GM12874 (cell line): ENCODE results near the gene PRR16.

Experiments
- TF ChIP-seq, protein P1 (sequence below): IDR thresholded peaks from 2 replicates; pipeline ENCODE4 v1.5.1; 2011; ENCODE audit warnings: low read depth, mild to moderate bottlenecking, control low read depth, low read length, moderate library complexity; ENCODE audit not compliant: insufficient read depth

PRR16 gene

DNA sequence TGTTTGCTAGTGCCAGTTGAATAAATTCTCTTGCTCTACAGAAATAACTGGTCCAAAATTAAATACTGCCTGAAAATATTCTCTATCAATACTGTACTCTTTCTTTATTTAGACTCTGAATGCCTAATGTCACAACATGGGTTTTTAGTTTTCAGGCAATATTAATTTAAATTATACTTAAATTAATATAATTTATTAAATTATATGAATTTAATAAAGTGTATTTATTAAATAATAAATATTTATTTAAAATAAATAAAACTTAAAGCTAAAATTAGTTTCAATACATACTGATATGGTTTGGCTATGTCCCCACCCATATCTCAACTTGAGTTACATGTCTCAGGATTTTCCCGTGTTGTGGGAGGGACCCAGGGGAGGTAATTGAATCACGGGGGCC, 146.0 kb downstream of the PRR16 start:
- TF ChIP-seq, protein P1, sequence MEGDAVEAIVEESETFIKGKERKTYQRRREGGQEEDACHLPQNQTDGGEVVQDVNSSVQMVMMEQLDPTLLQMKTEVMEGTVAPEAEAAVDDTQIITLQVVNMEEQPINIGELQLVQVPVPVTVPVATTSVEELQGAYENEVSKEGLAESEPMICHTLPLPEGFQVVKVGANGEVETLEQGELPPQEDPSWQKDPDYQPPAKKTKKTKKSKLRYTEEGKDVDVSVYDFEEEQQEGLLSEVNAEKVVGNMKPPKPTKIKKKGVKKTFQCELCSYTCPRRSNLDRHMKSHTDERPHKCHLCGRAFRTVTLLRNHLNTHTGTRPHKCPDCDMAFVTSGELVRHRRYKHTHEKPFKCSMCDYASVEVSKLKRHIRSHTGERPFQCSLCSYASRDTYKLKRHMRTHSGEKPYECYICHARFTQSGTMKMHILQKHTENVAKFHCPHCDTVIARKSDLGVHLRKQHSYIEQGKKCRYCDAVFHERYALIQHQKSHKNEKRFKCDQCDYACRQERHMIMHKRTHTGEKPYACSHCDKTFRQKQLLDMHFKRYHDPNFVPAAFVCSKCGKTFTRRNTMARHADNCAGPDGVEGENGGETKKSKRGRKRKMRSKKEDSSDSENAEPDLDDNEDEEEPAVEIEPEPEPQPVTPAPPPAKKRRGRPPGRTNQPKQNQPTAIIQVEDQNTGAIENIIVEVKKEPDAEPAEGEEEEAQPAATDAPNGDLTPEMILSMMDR, result no peak

DNA sequence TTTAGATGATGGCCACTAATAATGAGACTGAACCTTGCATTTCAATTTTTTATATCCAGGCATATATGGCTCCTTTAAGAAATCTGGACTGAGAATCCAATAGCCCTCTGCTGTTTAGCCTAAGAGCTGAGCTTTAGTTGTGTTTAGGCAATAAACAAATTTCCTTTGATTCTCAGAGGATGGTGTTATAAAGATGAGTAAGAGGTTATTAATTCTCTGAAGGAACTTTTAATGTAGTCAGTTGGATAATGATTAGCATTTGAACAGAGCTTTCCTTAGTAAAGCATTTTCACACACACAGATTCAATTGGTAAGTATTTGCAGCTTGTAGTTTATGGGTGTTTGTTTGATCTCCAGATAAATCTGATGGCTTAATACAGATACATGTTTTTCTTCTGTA, 149.6 kb downstream of the PRR16 start:
- TF ChIP-seq, protein P1, result no peak

DNA sequence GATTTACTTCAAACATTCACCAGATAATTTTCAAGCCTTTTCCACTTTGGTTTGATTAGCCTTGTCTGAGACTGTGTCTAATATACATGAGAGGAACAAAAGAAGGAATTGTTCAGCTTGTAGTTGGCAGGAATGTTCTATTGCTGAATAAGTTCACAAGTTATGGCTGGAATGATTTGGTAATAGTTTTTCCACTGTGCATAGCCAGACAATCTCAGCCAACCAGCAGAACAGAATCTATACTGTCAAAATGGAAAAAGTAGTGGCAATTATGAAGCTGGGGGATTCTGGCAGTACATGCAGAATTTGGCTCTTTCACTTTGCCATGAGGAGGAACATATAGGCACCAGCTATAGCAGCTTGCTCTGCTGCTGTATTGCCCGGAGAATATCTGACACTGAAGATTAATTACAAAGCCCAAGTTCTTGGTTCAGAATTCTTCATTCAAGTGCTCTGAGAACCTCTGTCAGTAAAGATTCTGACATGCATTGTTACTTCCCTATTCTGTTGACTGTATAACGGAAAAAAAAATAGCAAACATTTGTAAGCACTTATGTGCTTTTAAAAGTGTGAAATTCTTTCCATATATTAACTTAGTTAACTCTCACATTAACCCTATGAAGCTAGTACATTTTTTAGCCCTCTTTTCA, 150.6 kb downstream of the PRR16 start:
- TF ChIP-seq, protein P1, result no peak

DNA sequence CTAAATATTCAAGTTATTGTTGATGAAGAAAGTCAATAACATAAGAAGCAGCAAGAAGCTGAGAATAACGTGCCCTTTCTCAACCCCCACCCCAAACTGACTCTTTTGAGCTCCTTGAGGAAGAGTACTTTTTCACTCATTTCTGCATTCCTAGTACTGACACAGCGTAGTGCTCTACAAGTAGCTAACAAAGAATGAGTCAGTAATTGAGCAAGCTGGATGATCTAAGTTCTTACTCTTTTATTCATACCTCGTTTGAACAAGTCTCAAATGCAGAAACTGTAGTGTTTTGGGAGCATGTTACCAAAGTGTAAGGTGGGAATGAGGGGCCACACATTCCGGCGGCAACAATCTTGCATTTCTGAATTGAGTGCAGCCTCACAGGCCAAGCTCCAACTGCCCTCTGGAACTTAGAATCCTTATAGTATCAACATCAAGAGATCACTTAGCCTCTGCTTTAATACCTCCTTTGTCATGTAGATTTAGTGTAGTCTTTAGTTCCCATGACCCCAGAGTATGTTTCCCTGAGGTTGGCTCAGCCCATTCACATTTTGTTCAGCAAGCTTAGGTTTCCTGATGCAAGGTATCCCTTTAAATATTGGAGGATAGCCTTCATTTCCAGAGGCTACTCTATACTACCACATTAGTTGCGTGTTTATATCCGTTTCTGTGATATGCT, 152.0 kb downstream of the PRR16 start:
- TF ChIP-seq, protein P1, result no peak

DNA sequence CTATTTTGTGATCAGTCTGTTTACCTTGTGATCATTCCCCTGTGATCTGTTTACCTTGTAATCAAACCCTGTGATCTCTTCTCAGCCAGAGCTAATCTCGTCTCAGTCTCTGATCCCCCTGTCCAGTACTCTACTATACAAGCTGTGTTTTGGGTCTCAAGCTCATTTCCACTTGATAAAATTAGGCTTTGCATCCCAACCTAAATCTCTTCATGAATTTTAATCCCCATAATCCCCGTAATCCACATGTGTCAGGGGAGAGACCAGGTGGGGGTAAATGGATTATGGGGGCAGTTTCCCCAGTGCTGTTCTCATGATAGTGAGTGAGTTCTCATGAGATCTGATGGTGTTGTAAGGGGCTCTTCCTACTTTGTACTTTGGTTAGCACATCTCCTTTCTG, 157.2 kb downstream of the PRR16 start:
- TF ChIP-seq, protein P1, result no peak

DNA sequence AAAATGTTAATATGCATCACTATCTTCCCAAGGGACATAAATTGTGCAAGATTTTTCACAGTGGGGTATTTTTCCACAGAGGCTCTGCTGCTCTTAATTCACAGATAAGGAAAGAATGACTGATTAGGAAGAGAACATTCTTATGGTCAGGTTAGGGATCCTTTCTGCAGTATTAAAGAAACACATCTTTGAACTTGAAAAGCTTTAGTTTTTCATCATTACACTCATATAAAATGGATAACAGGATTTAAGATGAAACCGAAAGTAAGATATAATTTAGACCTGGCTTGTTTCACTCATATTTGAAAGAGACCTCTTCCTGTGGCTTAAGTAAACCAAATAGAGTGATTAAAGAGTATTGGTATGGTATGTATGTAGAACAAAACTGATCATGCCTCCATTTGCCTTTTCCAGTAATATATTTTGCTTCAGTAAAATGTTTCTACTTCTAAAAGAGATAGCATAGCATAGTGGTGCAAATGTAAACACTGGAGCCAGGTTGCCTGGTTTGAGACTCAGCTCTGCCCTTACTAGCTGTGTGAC, 160.0 kb downstream of the PRR16 start:
- TF ChIP-seq, protein P1, result no peak

DNA sequence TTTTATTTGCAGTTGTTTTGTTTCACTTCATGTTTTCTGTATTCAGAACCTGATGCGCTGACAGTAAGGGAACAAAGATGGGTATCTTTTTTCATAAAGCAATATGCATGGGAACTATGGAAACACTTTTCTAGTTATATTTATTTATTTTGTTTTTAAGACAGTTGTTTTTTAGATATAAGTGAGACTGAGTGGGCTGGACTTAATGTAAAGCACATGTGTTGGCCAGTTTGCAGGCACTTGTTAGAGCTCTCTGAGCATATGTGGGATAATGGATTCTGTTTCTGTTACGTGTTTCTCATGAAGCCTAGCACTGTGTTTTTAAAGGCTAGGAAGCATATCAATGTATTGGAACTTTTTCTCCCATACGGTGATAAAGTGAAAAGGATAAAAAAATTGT, 164.1 kb downstream of the PRR16 start:
- TF ChIP-seq, protein P1, result no peak
